H9 (cell line): ENCODE measurements around the gene UNCX. TPM values are rescaled to one million over a fixed set of nuclear protein-coding genes. Genes with fewer than 3 reads are reported as not detected.

Experiments
- DNase-seq: peaks from one replicate; pipeline ENCODE4 v3.0.0-alpha.2; 2017
- H2AFZ ChIP-seq: one replicate; pipeline ENCODE4 v1.6.1; 2013; ENCODE audit warnings: mild to moderate bottlenecking, low read length, control low read depth, moderate library complexity
- H2AK5ac ChIP-seq: 2 replicates; pipeline ENCODE4 v1.6.1; 2013; ENCODE audit warnings: low read length, control low read depth, mixed read lengths; ENCODE audit not compliant: insufficient read length
- H2BK120ac ChIP-seq: one replicate; pipeline ENCODE4 v1.6.1; 2013; ENCODE audit warnings: low read depth, mild to moderate bottlenecking, low read length, control low read depth, inconsistent platforms; ENCODE audit not compliant: poor library complexity, severe bottlenecking
- H2BK12ac ChIP-seq: 2 replicates; pipeline ENCODE4 v1.6.1; 2013; ENCODE audit warnings: low read length, control low read depth, mixed read lengths, low read depth; ENCODE audit not compliant: insufficient read length
- H2BK15ac ChIP-seq: 2 replicates; pipeline ENCODE4 v1.6.1; 2013; ENCODE audit warnings: low read depth, low read length, control low read depth
- H2BK20ac ChIP-seq: one replicate; pipeline ENCODE4 v1.6.1; 2013; ENCODE audit warnings: low read depth, mild to moderate bottlenecking, low read length, control low read depth, inconsistent platforms; ENCODE audit not compliant: poor library complexity, severe bottlenecking
- H2BK5ac ChIP-seq: 2 replicates; pipeline ENCODE4 v1.6.1; 2013; ENCODE audit warnings: low read length, control low read depth, mixed read lengths; ENCODE audit not compliant: insufficient read length
- H3K14ac ChIP-seq: 2 replicates; pipeline ENCODE4 v1.6.1; 2013; ENCODE audit warnings: low read length, control low read depth; ENCODE audit not compliant: insufficient read depth
- H3K18ac ChIP-seq: 2 replicates; pipeline ENCODE4 v1.6.1; 2013; ENCODE audit warnings: low read depth, mild to moderate bottlenecking, mixed read lengths, low read length, control low read depth; ENCODE audit not compliant: insufficient read length
- H3K23ac ChIP-seq: 2 replicates; pipeline ENCODE4 v1.6.1; 2013; ENCODE audit warnings: low read length, control low read depth, mixed read lengths, low read depth; ENCODE audit not compliant: insufficient read length
- H3K23me2 ChIP-seq: 2 replicates; pipeline ENCODE4 v1.6.1; 2013; ENCODE audit warnings: low read depth, mild to moderate bottlenecking, mixed read lengths, low read length, control low read depth; ENCODE audit not compliant: insufficient read length, poor library complexity, severe bottlenecking
- H3K27ac ChIP-seq: 2 replicates; pipeline ENCODE4 v1.5.1; 2013; ENCODE audit warnings: low read length, control low read depth, mixed read lengths, low read depth; ENCODE audit not compliant: insufficient read length
- H3K27me3 ChIP-seq: 2 replicates; pipeline ENCODE4 v1.6.1; 2013; ENCODE audit warnings: low read length, control low read depth, inconsistent platforms; ENCODE audit not compliant: insufficient read depth
- H3K4ac ChIP-seq: 2 replicates; pipeline ENCODE4 v1.6.1; 2013; ENCODE audit warnings: low read depth, mild to moderate bottlenecking, control low read depth, inconsistent platforms, low read length, moderate library complexity
- H3K4me1 ChIP-seq: 2 replicates; pipeline ENCODE4 v1.6.1; 2013; ENCODE audit warnings: low read length, control low read depth, inconsistent platforms; ENCODE audit not compliant: insufficient read depth
- H3K4me2 ChIP-seq: 2 replicates; pipeline ENCODE4 v1.6.1; 2013; ENCODE audit warnings: low read length, control low read depth, mixed read lengths; ENCODE audit not compliant: insufficient read length, insufficient read depth
- H3K56ac ChIP-seq: 2 replicates; pipeline ENCODE4 v1.6.1; 2013; ENCODE audit warnings: low read depth, mild to moderate bottlenecking, mixed read lengths, low read length, control low read depth; ENCODE audit not compliant: insufficient read length
- H3K79me1 ChIP-seq: 2 replicates; pipeline ENCODE4 v1.6.1; 2013; ENCODE audit warnings: low read depth, mild to moderate bottlenecking, moderate library complexity, low read length, control low read depth, inconsistent platforms; ENCODE audit not compliant: insufficient read depth, poor library complexity, severe bottlenecking
- H3K79me2 ChIP-seq: 2 replicates; pipeline ENCODE4 v1.6.1; 2013; ENCODE audit warnings: low read length, control low read depth, inconsistent platforms; ENCODE audit not compliant: insufficient read depth
- H3K9ac ChIP-seq: 2 replicates; pipeline ENCODE4 v1.6.1; 2013; ENCODE audit warnings: low read length, control low read depth, mixed read lengths; ENCODE audit not compliant: insufficient read length; ENCODE audit errors: extremely low read depth
- H3K9me3 ChIP-seq: one replicate; pipeline ENCODE4 v1.6.1; 2013; ENCODE audit warnings: low read depth, low read length, inconsistent platforms; ENCODE audit not compliant: control insufficient read depth
- H3T11ph ChIP-seq: one replicate; pipeline ENCODE4 v1.6.1; 2013; ENCODE audit warnings: mild to moderate bottlenecking, low read length, control low read depth, inconsistent platforms
- H4K20me1 ChIP-seq: one replicate; pipeline ENCODE4 v1.6.1; 2013; ENCODE audit not compliant: control insufficient read depth, insufficient read length, insufficient read depth
- H4K5ac ChIP-seq: 2 replicates; pipeline ENCODE4 v1.6.1; 2013; ENCODE audit warnings: low read depth, mild to moderate bottlenecking, mixed read lengths, low read length, control low read depth; ENCODE audit not compliant: insufficient read length
- H4K8ac ChIP-seq: replicated peaks from 2 replicates; pipeline ENCODE4 v1.6.1; 2013; ENCODE audit warnings: low read length, control low read depth, mixed read lengths, low read depth; ENCODE audit not compliant: insufficient read length
- H4K91ac ChIP-seq: 2 replicates; pipeline ENCODE4 v1.6.1; 2013; ENCODE audit warnings: low read depth, mild to moderate bottlenecking, moderate library complexity, mixed read lengths, low read length, control low read depth; ENCODE audit not compliant: insufficient read length
- H3K27ac Mint-ChIP-seq, 3 experiments: 2 replicates in 2 of 3; 3 replicates in 1 of 3; pipeline ENCODE4 v1.8.0; 2020 to 2021; ENCODE audit warnings: mixed read lengths in 3 of 3, mild to moderate bottlenecking in 1 of 3, moderate library complexity in 1 of 3
- H3K27me3 Mint-ChIP-seq: 2 replicates; pipeline ENCODE4 v1.8.0; 2021; ENCODE audit warnings: low read depth, mild to moderate bottlenecking, moderate library complexity, mixed read lengths
- H3K36me3 Mint-ChIP-seq, 3 experiments: 2 replicates in 2 of 3; 3 replicates in 1 of 3; pipeline ENCODE4 v1.8.0; 2020 to 2021; ENCODE audit warnings: low read depth in 3 of 3, mixed read lengths in 3 of 3; ENCODE audit not compliant: insufficient read depth in 1 of 3
- H3K4me1 Mint-ChIP-seq, 2 experiments: 2 replicates each; pipeline ENCODE4 v1.8.0; 2020; ENCODE audit warnings: mixed read lengths in 2 of 2
- H3K4me3 Mint-ChIP-seq, 2 experiments: 2 replicates in 1 of 2; 3 replicates in 1 of 2; pipeline ENCODE4 v1.8.0; 2020 to 2021; ENCODE audit warnings: mild to moderate bottlenecking in 2 of 2, mixed read lengths in 2 of 2, moderate library complexity in 1 of 2
- H3K9me3 Mint-ChIP-seq, 2 experiments: 2 replicates in 1 of 2; 3 replicates in 1 of 2; pipeline ENCODE4 v1.8.0; 2020; ENCODE audit warnings: mild to moderate bottlenecking in 2 of 2, mixed read lengths in 2 of 2, moderate library complexity in 1 of 2
- WGBS: extraction: QIAGEN DNeasy Blood & Tissue Kit; methylation state at CpG from one replicate; pipeline ENCODE4 v1.1.7; 2013; ENCODE audit warnings: missing lambda C conversion rate, low lambda C conversion rate, mixed read lengths; ENCODE audit not compliant: insufficient read length; ENCODE audit errors: extremely low coverage; 5-methylcytosine and 5-hydroxymethylcytosine counted together
- total RNA-seq: library from RNA; stranded (reverse); gene quantifications from 2 replicates; pipeline ENCODE4 v1.2.1, GENCODE V29; 2021
- TF ChIP-seq, protein P1 (sequence below): fragments of 200-600 bp; sonication (generic); conservative IDR thresholded peaks from 3 replicates; pipeline ENCODE4 v1.8.0; 2021; ENCODE audit warnings: antibody characterized with exemption, mild to moderate bottlenecking

UNCX gene
- total RNA-seq, 1 experiment from 2014 or later, result not detected

DNA sequence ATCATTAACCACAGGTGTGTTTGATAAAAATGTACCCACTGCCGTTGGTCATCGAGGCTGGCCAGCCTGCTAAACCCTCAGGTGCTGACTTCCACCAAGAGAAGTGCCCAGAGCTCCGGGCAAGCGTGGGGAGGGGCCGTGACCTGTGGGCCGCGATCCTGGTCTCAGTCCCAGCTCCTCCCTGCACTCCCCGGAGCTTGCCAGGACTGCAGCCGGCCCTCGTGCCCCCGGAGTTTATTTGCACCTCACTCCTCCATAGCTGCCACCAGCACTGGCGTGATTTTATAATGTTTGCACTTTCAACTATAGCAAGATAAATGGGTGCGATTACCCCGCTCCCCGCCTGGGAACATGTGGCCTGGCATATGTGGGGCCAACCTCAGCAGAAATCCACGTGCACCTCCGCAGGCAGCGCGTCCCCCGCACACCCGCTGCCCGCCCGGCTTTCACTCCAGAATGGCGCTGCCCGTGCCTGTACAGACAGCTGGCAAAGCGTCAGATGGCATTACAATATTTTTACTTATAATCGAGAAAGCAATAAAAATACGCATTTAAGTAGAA is 30.8 kb downstream of the UNCX start:
- no peaks in the 10 kb centered on the region for H3K79me1 ChIP-seq

More for the DNA sequence above, 30.8 kb downstream of the UNCX start:
- H4K20me1 ChIP-seq, result no peaks in the 10 kb centered on the region
- Mint-ChIP-seq H3K27me3 (peaks cover 33% of the 10 kb centered on the region), H3K36me3 (no peaks in the 10 kb centered on the region), H3K9me3 (no peaks in the 10 kb centered on the region), H3K27ac (no peak overlapping the region), H3K4me1 (no peaks in the 10 kb centered on the region), H3K4me3 (no peak overlapping the region)
- no peak overlapping the region for H4K5ac ChIP-seq
- no peaks in the 10 kb centered on the region for H3K23me2 ChIP-seq
- no peak overlapping the region for H3K14ac ChIP-seq
- H2BK120ac ChIP-seq, result no peak overlapping the region
- H3T11ph ChIP-seq, result no peak overlapping the region
- no peak overlapping the region for H4K8ac ChIP-seq
- no peak for DNase-seq
- no peak overlapping the region for H3K23ac ChIP-seq
- no peak overlapping the region for H3K56ac ChIP-seq
- H3K79me2 ChIP-seq, result no peaks in the 10 kb centered on the region
- H3K4me2 ChIP-seq, result no peak overlapping the region
- H2BK15ac ChIP-seq, result no peak overlapping the region
- H2AFZ ChIP-seq, result no peak overlapping the region
- H3K9me3 ChIP-seq, result no peaks in the 10 kb centered on the region
- H2AK5ac ChIP-seq, result no peak overlapping the region
- no peak overlapping the region for H3K4ac ChIP-seq
- H3K9ac ChIP-seq, result no peak overlapping the region
- H3K27ac ChIP-seq, result no peak overlapping the region
- TF ChIP-seq, protein P1, sequence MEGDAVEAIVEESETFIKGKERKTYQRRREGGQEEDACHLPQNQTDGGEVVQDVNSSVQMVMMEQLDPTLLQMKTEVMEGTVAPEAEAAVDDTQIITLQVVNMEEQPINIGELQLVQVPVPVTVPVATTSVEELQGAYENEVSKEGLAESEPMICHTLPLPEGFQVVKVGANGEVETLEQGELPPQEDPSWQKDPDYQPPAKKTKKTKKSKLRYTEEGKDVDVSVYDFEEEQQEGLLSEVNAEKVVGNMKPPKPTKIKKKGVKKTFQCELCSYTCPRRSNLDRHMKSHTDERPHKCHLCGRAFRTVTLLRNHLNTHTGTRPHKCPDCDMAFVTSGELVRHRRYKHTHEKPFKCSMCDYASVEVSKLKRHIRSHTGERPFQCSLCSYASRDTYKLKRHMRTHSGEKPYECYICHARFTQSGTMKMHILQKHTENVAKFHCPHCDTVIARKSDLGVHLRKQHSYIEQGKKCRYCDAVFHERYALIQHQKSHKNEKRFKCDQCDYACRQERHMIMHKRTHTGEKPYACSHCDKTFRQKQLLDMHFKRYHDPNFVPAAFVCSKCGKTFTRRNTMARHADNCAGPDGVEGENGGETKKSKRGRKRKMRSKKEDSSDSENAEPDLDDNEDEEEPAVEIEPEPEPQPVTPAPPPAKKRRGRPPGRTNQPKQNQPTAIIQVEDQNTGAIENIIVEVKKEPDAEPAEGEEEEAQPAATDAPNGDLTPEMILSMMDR, result no peak
- no peaks in the 10 kb centered on the region for H3K27me3 ChIP-seq
- H2BK20ac ChIP-seq, result no peak overlapping the region
- H3K18ac ChIP-seq, result no peak overlapping the region
- H2BK12ac ChIP-seq, result no peak overlapping the region
- no peak overlapping the region for H2BK5ac ChIP-seq
- no peak overlapping the region for H4K91ac ChIP-seq
- no peaks in the 10 kb centered on the region for H3K4me1 ChIP-seq
- no CpG with 5 or more reads among the region's 28 CpGs for WGBS
